DMS153 (cell line): ENCODE results near the gene PRMT1.

Source experiments
- DNase-seq: peaks from one replicate; lab custom pipeline; 2025; lab: John Stamatoyannopoulos, UW

The PRMT1 gene

DNA sequence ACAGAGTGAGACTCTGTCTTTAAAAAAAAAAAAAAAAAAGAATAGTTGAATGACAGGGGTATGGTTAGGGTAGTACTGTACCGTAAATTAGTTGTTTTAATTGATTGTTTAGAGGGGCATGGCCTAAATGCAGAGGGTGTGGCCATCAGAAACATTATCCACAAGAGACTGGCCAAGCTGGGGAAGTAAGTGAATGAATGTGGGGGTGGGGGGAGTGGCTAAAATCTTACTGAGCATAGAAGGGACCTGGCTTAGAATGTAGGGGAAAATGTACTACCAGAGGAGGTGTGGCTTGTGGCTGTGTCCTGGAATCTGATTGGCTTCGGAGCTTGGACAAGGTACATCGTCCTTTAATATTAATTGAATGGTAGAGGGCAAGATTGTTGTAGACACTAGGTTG is 7.6 kb upstream of the PRMT1 start:
- no peak for DNase-seq

DNA sequence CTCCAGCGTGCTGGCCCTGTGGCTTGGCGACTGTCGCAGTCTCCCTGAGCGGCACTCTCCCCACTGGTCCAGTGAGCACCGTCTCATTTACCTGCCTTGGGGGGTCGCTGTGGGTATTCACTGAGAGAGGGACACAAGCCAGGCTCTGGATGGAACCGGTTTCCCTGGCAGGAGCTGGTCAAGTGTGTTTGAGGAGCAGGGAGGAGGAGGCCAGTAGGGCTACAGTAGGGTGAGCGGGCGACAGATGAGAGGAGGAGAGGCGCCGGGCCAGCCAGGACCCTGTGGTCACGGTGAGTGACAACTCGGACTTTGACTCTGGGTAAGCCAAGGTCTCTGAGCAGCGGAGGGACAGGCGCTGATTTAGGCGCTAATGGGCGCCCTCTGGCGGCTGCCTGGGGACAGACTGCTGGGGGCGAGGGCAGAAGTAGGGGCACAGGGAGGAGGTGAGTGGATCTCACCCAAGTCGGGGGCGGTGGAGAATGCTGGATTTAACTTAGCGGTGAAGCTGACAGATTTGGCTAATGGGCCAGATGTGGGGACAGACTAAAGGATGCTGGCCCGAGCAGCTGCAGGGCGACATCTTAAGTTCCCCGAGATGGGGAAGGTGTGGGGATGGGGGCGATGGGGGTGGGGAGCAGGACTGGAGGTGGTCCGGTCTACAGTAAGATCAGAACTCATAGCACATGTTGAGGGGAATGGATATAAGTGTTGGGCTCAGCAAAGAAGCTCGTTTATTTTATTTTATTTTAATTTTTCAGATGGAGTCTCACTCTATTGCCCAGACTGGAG is 4.7 kb upstream of the PRMT1 start:
- peak; percentile 63 for DNase-seq

DNA sequence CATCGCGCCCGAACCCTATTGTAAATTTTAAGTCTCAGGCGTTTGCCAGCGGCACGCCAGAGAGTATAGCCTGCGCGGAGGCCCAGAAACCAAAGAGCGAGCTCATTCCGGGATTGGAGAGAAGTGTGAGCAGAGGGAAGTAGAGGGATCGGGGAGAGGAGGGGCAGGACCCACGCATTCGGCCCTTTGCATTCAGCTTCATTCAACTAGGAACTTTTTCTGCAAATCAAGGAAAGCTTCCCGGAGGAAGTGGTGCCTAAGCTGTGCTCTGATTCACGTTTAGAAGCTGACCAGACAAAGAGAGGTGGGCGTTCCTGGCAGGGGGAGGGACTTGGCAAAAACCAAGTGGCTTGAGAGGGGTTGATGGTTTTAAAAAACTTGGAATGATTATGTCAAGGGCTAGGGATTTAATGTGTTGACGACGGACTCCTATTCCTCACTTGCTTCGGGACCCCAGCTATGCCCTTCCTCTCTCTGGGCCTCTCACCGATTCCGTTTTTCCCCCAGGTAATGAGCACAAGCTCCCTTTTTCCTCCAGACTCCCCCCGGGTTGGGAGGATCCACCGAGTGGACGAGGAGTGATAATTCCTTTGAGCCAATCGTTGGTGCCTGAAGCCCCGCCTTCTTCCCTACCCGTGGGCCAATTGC is 811 bp upstream of the PRMT1 start:
- peak; percentile 90 for DNase-seq

DNA sequence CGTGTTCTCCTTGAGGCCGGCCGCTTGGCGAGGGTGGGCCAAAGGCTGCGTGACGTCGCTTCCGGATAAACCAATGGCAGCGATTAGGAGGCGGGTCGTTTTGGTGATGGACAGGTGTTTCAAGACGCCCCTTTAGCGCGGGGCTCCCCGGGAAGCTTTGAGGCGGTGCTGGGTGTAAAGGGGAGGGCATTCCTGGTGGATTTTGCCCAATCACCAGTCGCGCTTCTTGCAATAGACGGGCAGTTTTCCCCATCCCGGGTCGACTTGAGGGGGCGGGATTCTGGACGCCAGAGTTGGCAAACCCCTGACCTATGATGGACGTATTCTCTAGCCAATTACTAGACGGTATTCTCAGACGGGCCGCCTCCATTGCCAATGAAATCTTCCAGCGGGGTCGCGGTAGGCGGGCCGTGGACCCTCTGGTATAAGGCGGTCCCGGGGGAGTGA is 264 bp upstream of the PRMT1 start:
- peak; percentile 99 for DNase-seq

DNA sequence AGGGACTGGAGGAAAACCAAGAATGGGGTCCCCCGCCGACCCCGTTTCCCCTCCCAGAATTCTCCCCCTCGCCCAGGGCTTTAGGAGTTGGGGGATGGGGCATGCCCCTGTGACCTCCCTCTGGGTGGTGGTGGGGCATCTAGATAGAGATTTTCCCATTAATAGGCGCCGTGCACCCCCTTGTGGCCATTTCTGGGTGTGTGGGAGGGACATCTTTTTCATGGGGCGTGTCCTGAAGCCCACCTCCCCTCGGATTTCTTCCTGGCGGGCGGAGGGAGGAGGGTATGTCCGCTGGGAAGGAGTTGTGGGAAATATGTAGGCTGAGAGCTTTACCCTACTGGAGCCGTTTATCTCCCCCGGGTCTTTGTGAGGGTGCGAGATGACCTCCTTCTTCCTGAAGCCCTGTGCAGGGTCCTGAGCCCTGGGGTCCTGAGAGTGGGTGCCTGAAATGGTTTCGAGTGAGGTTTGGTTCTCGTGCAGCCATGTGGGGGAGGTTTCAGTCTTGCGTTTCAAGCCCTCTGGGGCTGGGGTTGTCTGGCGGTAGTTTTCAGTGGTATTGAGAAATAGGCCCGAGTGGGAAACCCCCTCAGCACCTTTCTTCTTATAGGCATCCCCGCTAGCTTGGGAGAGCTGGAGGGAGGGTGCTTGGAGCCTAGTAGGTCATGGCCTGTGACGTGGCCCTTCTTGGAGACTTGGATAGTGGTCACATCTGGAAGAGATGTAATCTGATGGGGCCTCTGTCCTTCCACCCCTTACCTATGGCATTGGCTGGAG is 1.0 kb downstream of the PRMT1 start:
- no peak for DNase-seq

DNA sequence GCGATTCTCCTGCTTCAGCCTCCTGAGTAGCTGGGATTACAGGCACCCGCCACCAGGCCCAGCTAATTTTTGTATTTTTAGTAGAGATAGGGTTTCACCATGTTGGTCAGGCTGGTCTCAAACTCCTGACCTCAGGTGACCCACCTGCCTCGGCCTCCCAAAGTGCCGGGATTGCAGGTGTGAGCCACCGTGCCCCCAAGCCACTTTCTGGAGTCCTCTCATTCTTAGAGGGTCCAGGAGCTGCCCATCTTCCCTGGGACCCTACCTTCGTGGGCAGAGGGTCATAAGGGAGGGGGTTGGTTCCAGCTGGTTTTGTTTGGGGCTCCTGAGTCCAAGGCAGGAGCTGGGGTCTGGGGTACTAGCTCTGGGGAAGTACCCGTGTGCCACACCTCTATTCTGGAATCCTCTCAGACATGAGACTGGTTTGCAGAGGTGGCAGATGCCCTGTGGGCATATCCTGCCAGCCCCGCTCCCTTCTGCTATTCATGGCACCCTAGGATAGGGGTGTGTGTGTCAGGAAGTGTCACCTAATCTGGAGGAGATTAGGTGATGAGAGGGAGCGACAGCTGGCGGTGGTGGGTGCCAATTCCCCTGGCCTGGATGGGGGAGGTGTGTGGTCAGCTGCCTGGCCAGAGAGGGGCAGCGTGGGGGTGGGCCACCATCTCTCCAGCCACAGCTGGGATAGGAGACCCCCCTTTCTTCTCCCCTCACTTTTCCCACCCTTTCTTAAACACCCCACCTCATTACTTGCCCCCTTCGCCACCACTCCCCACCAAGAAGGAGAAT is 2.1 kb downstream of the PRMT1 start:
- DNase-seq = no peak

DNA sequence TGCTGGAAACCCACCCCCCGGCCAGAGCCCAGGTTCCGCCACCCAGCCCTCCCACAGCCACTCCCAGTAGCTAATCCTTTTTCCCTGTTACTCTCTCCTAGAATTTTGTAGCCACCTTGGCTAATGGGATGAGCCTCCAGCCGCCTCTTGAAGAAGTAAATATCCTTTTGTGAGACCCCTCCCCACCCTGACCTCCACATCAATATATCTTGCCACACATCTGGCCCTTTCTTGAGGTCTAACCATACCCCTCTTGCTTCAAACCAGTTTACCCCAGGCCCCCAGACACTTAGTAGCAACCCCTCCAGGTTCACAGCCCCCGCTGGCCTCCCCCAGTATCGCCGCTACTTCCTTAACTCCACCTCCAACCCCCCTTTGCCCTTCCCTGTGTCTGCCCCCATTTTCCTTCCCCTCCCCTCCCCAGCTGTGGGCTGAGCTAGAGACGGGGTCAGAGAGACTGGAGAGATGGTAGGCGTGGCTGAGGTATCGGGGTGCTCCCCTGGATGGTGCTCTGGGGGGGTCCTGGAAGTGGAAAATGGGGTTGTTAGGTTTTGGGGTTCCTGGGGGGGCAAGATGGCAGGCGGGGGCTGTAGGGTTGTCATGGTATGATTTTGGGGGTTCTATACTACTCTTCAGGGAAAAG is 2.8 kb downstream of the PRMT1 start:
- DNase-seq = no peak

DNA sequence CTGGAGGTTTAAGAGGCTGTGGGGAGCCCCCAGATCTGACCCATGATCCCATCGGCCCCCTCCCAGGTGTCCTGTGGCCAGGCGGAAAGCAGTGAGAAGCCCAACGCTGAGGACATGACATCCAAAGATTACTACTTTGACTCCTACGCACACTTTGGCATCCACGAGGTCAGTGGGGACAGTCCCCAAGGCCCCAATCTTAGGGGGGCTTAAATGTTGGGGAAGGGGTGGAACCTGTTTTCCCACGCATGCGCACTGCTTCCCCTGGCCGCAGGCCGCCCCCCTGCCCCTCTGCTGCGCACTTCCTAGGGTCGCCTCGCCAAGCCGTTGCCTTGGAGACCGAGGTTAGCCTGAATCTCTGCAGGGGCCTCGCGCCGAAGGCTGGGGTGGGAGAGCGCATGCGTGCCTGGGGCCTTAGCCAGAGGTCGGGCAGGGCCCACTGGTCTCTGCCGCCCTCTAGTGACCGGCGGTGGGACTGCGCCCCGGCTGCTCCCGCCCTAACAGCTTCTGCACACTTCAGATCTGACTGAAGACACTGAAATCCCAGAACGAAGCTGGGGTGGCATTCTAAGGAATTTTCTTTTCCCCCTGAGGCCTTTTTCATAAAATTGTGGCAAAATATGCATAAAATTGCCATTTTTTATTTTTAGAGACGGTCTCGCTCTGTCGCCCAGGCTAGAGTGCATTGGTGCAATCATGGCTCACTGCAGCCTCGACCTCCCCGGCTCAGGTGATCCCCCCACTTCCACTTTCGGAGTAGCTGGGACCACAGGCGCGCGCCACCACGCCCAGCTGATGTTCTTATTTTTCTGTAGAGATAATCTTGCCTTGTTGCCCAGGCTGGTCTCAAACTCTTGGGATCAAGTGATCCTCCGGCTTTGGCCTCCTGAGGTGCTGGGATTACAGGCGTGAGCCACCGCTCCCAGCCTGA is 3.6 kb downstream of the PRMT1 start:
- DNase-seq = peak; percentile 17

DNA sequence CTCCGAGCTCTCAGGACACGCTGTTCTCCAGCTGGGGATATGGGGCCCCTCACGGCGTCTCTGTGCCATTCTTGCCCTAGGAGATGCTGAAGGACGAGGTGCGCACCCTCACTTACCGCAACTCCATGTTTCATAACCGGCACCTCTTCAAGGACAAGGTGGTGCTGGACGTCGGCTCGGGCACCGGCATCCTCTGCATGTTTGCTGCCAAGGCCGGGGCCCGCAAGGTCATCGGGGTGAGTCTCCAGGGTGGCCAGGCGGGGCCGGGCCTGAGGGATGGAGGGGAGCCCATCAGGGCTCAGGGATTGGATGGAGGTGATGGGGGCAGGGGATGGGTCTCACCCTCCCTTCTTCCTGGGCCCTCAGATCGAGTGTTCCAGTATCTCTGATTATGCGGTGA is 4.8 kb downstream of the PRMT1 start:
- DNase-seq = no peak

DNA sequence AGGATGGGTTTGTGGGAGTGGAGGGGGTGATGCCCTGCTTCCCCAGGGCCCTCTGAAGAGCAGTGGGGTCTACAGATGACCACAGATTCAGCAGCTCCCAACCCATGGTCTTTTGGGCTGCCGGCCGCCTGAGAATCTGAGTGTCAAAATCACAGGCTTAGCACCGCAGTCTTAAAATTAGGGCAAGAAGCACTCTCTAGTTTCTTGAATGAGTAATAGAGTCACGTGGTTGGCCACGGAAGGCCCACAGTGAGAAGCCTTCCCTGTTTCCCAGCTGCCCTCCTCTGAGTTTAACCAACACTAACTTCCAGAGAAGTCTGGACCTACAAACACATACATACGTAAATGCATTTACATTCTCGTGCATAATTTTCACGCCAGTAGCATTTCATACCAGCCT is 5.2 kb downstream of the PRMT1 start:
- no peak for DNase-seq

DNA sequence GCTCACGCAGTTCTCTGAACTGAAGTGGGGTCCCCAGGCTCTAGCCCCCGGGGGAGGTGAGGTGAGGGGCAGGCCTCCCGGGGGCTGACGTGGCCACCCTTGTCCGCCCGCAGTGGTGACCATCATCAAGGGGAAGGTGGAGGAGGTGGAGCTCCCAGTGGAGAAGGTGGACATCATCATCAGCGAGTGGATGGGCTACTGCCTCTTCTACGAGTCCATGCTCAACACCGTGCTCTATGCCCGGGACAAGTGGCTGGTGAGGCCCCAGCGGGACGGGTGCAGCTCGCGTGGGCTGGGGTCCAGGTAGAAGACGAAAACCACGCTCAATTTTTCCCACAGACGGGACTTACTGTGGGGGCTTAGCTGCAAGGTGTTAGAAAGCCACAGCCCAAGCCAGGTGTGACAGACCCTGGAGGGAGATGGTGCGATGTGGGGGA is 6.8 kb downstream of the PRMT1 start:
- DNase-seq = no peak

DNA sequence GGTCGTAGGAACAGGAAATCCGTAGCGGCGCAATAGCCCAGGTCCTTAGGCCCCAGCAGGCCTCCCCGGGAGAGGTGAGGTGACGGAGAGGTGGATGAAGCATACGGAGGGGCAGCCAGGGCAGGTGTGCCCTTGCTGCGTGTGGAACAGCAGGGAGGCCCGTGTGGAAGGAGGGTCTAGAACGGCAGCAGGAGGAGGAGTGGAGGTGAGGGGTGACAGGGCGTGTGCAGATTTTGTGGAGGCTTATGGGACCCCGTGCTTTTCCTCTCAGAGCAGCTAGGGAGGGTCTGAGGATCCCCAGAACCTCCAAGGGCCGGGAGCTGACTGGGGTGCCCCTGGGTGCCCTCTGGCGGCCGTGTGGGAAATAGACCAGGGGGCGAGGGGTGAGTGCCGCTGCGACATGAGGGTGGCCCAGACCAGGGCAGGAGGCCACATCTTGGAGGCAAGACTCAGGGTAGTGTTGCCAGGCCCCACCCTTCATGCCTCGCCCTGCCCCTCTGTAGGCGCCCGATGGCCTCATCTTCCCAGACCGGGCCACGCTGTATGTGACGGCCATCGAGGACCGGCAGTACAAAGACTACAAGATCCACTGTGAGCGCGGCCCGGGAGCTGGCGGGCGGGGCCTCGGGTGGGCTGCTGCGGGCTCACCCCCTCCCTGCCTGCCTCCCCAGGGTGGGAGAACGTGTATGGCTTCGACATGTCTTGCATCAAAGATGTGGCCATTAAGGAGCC is 7.3 kb downstream of the PRMT1 start:
- DNase-seq = no peak

DNA sequence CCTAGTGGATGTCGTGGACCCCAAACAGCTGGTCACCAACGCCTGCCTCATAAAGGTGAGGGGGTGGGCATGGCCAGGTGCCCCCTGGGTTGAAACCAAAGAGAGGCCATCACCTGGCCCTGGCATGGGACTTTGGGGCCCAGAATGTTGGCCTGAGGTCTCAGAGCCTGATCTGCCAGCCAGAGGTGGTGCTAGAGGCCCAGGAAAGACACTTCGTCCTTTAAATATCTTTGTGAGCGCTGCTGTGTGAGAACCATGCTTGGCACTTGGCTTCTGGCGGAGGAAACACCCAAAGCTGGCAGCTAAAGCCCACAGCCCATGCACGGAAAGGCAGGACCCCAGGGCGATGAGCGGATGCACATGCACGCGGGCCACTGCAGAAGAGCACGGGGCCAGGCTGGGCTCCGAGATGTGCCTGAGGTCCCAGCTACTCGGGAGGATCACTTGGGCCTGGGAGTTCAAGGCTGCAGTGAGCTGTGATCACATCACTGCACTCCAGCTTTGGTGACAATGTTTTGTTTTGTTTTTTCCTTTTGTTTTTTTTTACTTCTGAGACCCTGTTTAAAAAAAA is 8.0 kb downstream of the PRMT1 start:
- no peak for DNase-seq

DNA sequence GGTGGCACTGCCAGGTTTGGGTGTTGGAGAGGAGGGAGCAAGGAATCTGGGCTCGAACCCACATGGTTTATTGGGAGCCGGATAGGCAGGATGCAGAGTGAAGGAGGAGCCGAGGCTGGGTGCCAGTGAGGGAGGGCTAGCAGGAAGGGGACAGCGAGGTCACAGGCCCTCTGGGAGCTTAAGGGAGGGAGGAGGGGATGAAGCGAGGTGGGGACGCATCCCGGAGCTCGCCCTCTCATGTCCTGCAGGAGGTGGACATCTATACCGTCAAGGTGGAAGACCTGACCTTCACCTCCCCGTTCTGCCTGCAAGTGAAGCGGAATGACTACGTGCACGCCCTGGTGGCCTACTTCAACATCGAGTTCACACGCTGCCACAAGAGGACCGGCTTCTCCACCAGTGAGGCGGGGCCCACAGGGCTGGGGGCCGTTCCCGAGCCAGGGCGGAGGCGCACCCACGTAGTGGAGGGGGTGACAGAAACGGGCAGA is 8.8 kb downstream of the PRMT1 start:
- DNase-seq = no peak

DNA sequence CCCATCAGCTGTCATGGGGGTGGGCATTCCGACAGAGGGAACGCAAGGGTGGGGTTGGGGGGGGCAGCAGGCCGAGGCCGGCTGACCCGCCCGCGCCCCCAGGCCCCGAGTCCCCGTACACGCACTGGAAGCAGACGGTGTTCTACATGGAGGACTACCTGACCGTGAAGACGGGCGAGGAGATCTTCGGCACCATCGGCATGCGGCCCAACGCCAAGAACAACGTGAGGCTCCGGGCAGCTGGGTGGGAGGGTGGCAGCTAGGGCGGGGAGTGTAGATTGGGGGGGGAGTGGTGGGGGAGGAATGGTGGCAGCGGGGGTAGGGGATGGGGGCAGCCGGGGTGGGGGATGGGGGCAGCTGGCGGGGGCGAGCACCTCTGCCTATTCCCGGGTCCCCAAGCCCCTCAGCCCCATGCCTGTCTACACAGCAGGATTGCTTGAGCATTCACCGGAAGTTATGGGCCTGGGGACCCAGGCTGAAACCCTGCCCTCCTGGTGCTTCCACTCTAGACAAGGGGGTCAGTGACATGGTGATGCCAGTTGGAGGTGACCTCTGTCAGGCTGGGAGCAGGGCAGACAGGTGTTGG is 9.5 kb downstream of the PRMT1 start:
- DNase-seq = no peak

DNA sequence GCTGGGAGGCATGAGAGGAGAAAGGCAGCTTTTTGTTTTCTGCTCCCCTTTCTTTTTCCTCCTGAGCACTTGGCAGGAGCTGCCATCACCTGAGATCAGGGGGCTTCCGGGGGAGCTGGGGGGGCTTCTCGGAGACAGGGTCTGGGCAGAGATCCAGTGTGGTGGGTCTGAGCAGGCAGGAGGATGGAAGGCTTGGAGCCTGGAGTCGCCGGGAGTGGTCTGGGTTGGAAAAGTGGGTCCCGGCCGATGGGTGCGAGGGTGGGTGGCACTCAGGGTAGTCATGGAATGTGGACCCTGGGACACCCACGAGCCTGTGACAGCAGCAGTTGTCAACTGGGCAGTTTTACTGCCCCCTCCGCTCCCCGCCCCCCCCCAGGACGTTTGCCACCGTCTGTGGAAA is 10.1 kb downstream of the PRMT1 start:
- no peak for DNase-seq

DNA sequence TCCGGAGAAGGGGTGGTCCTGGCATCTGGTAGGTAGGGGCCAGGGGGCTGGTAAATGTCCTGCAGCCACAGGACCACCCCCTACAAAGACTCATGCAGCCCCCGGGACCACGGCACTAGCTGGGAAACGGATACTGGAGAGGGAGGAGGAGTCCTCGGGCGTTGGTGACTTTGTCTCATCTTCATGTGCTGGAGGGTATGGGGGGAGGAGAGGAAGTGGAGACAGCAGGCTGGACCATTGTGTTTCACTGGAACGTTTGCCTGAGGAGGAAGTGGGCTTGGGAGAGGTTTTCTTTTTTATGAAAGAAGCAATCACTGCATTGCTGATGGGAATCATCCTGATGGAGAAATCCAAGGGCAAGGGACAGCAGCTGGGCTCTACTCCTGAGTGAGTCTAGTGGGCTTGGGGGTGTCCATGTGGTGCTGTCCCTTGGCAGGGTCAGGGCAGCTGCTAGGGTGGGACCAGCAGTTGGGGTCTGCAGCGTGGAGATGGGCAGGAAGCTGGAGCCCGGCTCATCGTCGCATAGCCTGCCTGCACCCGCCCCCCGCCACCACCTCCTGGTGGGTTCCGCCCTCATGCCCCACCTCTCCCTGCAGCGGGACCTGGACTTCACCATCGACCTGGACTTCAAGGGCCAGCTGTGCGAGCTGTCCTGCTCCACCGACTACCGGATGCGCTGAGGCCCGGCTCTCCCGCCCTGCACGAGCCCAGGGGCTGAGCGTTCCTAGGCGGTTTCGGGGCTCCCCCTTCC is 10.7 kb downstream of the PRMT1 start:
- no peak for DNase-seq

DNA sequence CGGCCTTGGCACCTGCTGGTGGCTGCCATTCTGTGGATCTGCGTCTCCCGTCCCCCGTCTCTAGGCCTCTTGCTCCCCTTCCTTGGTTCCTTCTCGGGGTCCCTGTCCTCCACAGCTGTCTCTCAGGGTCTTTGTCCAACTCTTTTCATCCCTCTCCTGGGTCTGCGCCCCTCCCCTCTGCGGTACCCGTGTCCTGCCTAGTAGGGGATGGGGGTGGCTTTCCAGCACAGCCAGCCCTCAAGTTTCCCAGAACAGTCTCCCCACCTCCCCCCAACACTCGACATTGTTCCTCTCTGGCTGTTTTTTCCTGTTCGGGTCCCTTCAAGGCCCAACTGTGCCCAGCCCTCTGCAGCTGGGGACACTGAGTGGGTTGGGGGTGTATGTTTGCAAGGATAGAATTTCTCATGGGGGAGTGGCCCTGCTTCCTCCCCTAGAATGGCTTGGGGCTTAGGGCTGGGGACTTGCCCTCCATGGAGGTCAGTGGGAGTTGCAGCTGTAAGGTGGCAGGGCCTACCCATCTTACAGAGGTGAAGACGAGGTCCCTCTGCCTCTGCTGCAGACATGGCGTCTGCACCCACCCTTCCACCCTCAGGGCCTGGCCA is 11.6 kb downstream of the PRMT1 start:
- no peak for DNase-seq
